Naive thymus-derived CD8-positive, alpha-beta T cell (primary cell): ENCODE data around the gene UNC119. TPM values are rescaled to one million over a fixed set of nuclear protein-coding genes. Genes with fewer than 3 reads are reported as not detected.

Experiments
- ATAC-seq, 2 donors: fragments of 150-1000 bp; cut with Tn5 transposase in 1 of 2; sonication (Bioruptor Pico), chemical (Tn5 transposase) in 1 of 2; 1 replicate in 1 of 2; 2 replicates in 1 of 2; pipeline ENCODE4 v1.10.0; 2021; ENCODE audit warnings: mild to moderate bottlenecking in 2 of 2, moderate library complexity in 2 of 2
- POLR2A ChIA-PET: fragments of 350-600 bp; sonication (Branson Sonifier 250); formaldehyde crosslinking; loops from one replicate; lab custom pipeline; 2021; ENCODE audit warnings: antibody characterized with exemption; lab: Charles Lee
- DNase-seq, 10 donors: peaks; one replicate each; pipeline versions ENCODE4 v3.0.0 to v3.0.0-alpha.2; 2020 to 2022
- H3K27ac Mint-ChIP-seq, 10 donors: one replicate each; pipeline ENCODE4 v1.8.0; 2020 to 2022; ENCODE audit warnings: mild to moderate bottlenecking in 10 of 10, mixed read lengths in 10 of 10, moderate library complexity in 4 of 10, inconsistent platforms in 1 of 10
- H3K27me3 Mint-ChIP-seq, 5 donors: one replicate each; pipeline ENCODE4 v1.8.0; 2021 to 2022; ENCODE audit warnings: mixed read lengths in 5 of 5
- H3K36me3 Mint-ChIP-seq, 3 donors: one replicate each; pipeline ENCODE4 v1.8.0; 2020 to 2022; ENCODE audit warnings: mixed read lengths in 3 of 3, mild to moderate bottlenecking in 2 of 3, inconsistent platforms in 1 of 3
- H3K4me1 Mint-ChIP-seq, 4 donors: one replicate each; pipeline ENCODE4 v1.8.0; 2021 to 2022; ENCODE audit warnings: mixed read lengths in 4 of 4
- H3K4me3 Mint-ChIP-seq, 10 donors: one replicate each; pipeline ENCODE4 v1.8.0; 2020 to 2022; ENCODE audit warnings: mild to moderate bottlenecking in 10 of 10, mixed read lengths in 10 of 10, moderate library complexity in 6 of 10, inconsistent platforms in 1 of 10
- H3K9me3 Mint-ChIP-seq, 9 donors: one replicate each; pipeline ENCODE4 v1.8.0; 2020 to 2022; ENCODE audit warnings: mixed read lengths in 9 of 9, mild to moderate bottlenecking in 3 of 9, inconsistent platforms in 1 of 9, moderate library complexity in 1 of 9
- polyA plus RNA-seq, 3 donors: library from polyadenylated mRNA; unstranded; fragments of 300-500 nt; fragmentation: Illumina TruSeq; gene quantifications; one replicate each; pipeline ENCODE4 v1.2.3, GENCODE V29; 2021
- total RNA-seq, 8 experiments: library from RNA in 2 of 8; stranded (reverse) in 2 of 8; gene quantifications; one replicate each; pipeline ENCODE4 v1.2.3 and lab custom pipeline; 2021 to 2026

The UNC119 gene
- total and polyA plus RNA-seq, 5 experiments from 2014 or later: 18.4 to 43.8 (median 27.1) TPM

DNA sequence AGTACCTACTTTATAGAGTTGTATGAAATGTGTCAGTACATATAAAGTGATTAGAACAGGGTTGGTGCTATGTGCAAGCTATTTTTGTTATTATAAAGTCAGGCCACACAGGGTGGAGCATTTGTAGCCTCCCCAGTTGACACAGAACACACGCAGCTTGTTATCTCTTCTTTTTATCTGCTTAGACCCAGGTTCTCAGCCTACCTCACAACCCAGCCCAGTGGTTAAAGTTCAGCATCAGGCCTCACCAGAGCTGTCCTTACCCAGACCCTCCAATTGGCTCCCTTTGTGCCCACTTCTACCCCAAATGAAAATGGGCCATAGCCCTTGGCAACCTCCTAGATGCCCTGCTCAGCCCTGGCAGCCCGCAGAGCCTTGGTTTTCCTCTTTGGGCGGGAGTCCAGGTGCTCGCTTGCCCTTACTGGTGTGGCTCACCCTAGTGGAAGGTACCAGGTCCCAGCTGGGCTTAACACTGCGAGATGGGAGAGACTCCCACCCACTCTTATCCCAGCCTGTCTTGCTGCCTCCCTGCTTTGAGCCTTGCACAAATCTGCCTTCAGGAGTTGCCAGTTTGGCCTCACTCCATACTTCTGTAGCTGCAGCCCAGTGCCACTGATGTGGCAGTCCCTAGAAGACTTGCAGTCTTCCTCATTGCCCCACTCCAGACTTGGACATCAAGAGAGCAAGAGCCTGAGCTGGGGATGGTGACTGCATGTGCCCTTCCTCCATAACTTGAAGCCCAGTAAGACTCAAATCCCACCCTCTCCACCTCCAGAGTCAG, 20.0 kb upstream of the UNC119 start:
- H3K4me3 Mint-ChIP-seq: peak overlapping the region; percentile 91 to 98 (median 95)
- peak overlapping the region; percentile 85 to 98 (median 96) for H3K27ac Mint-ChIP-seq
- peaks cover 0 to 18% (median 0%) of the 10 kb centered on the region in 3 donors for H3K36me3 Mint-ChIP-seq
- ATAC-seq (no peak), DNase-seq (no peak)
- POLR2A ChIA-PET: interaction anchor here (0.6 to 9.0 kb wide), 9 partner anchors 8 to 720 kb away, joined by 3 to 81 read pairs (median 4); partner anchors contain the start of genes BLTP2, RPL23A, SPAG5 and UNC119
- peaks cover 44 to 71% (median 66%) of the 10 kb centered on the region in 4 donors for H3K4me1 Mint-ChIP-seq
- H3K27me3 Mint-ChIP-seq: no peaks in the 10 kb centered on the region
- H3K9me3 Mint-ChIP-seq: no peaks in the 10 kb centered on the region

GRCh38 chr17:28571361-28572122, 19.1 kb upstream of the UNC119 start, which contains the start of gene PIGS:
PIGS (minus strand) TSS chr17:28571524; CDS start chr17:28571496, 28 bp downstream.
- POLR2A ChIA-PET: interaction anchor here (0.8 to 9.0 kb wide), 14 partner anchors 8 to 1189 kb away, joined by 3 to 81 read pairs (median 4); partner anchors contain the start of genes BLTP2, NUFIP2, RPL23A and SPAG5
- Mint-ChIP-seq H3K36me3 (peaks cover 0 to 26% (median 2%) of the 10 kb centered on the region in 3 donors), H3K4me1 (peaks cover 41 to 72% (median 64%) of the 10 kb centered on the region in 4 donors), H3K9me3 (no peaks in the 10 kb centered on the region), H3K4me3 (peak within 1 kb of the TSS; percentile 91 to 98 (median 95)), H3K27me3 (no peaks in the 10 kb centered on the region), H3K27ac (peak within 1 kb of the TSS; percentile 88 to 98 (median 96))
- DNase-seq: peak; percentile 80 to 94 (median 85)
- ATAC-seq: peak; percentile 96 to 97

GRCh38 chr17:28570716-28571360, 18.4 kb upstream of the UNC119 start:
- Mint-ChIP-seq H3K9me3 (no peaks in the 10 kb centered on the region), H3K36me3 (peaks cover 0 to 28% (median 2%) of the 10 kb centered on the region in 3 donors), H3K4me3 (peak overlapping the region; percentile 91 to 98 (median 95)), H3K4me1 (peaks cover 37 to 67% (median 58%) of the 10 kb centered on the region in 4 donors), H3K27ac (peak overlapping the region; percentile 88 to 98 (median 96)), H3K27me3 (no peaks in the 10 kb centered on the region)
- POLR2A ChIA-PET: interaction anchor here (0.9 to 9.0 kb wide), 13 partner anchors 9 to 1190 kb away, joined by 3 to 81 read pairs (median 4); partner anchors contain the start of genes BLTP2, NUFIP2, RPL23A and SDF2
- ATAC-seq (peak; percentile 48 to 58), DNase-seq (peak in 7 of 10 donors; percentile 35 to 67 (median 51))

DNA sequence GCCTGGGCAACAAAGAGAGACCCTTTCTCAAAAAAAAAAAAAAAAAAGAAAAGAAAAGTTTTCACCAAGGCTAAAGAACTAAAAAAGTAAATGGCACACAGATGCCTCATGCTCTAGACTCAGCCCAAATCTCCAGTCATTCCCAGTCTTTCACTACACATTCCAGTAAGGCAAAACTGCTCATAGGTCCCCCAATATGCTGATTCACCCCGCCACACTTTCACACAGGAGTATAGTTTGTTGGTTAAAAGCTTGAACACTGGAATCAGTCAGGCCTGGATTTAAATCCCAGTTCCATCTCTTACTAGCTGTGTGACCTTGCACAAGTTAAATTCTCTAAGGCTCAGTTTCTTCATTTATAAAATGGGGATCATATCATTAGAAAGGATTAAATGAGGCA, 17.0 kb upstream of the UNC119 start:
- H3K27ac Mint-ChIP-seq: peak overlapping the region in 9 of 10 donors; percentile 5 to 98 (median 68)
- POLR2A ChIA-PET: interaction anchor here (1.2 to 9.0 kb wide), 4 partner anchors 19 to 142 kb away, joined by 3 to 81 read pairs (median 26); partner anchors contain the start of genes BLTP2, PROCA1, SPAG5 and UNC119
- no peaks in the 10 kb centered on the region for H3K27me3 Mint-ChIP-seq
- H3K4me3 Mint-ChIP-seq: peak overlapping the region; percentile 35 to 98 (median 95)
- ATAC-seq (no peak), DNase-seq (no peak)
- H3K4me1 Mint-ChIP-seq: peaks cover 40 to 67% (median 59%) of the 10 kb centered on the region in 4 donors
- peaks cover 0 to 41% (median 2%) of the 10 kb centered on the region in 3 donors for H3K36me3 Mint-ChIP-seq
- no peaks in the 10 kb centered on the region for H3K9me3 Mint-ChIP-seq

DNA sequence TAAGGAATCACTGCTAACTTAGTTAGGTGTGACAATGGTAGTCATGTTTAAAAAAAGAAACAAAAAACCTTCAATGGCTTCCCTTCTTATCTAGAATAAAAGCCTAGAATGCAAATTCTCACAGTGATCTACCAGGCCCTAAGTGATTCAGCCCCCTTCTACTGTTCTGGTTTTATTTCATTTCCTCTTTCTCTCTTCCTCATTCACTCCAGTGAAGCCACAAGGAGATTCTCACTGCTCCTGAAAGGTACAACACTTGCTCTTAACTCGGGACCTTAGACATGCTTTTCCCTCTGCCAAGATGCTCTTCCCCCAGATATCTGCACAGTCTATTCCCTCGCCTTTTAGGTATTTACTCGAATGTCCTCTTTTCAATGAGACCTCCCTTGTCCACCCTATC, 15.2 kb upstream of the UNC119 start:
- H3K36me3 Mint-ChIP-seq: peaks cover 0 to 59% (median 8%) of the 10 kb centered on the region in 3 donors
- H3K27me3 Mint-ChIP-seq: no peaks in the 10 kb centered on the region
- H3K4me3 Mint-ChIP-seq: peak overlapping the region in 6 of 10 donors; percentile 12 to 64 (median 46)
- no peak for ATAC-seq
- no peaks in the 10 kb centered on the region for H3K9me3 Mint-ChIP-seq
- no peak for DNase-seq
- POLR2A ChIA-PET: no interaction called here
- H3K27ac Mint-ChIP-seq: peak overlapping the region; percentile 13 to 91 (median 61)
- H3K4me1 Mint-ChIP-seq: peaks cover 32 to 60% (median 50%) of the 10 kb centered on the region in 4 donors

- H3K9me3 Mint-ChIP-seq: no peaks in the 10 kb centered on the region
- POLR2A ChIA-PET: interaction anchor here (1.2 kb wide), 1 partner anchor 9 kb away, joined by 3 read pairs; no protein-coding TSS in a partner anchor
- peaks cover 0 to 80% (median 18%) of the 10 kb centered on the region in 3 donors for H3K36me3 Mint-ChIP-seq
- ATAC-seq (no peak), DNase-seq (no peak)
- peaks cover 13 to 25% (median 24%) of the 10 kb centered on the region in 4 donors for H3K4me1 Mint-ChIP-seq
- H3K27ac Mint-ChIP-seq: peak overlapping the region in 1 of 10 donors; percentile 29
- H3K27me3 Mint-ChIP-seq: no peaks in the 10 kb centered on the region
- no peak overlapping the region for H3K4me3 Mint-ChIP-seq
These were observed 11.1 kb upstream of the UNC119 start for GRCh38 chr17:28563475-28563874.

DNA sequence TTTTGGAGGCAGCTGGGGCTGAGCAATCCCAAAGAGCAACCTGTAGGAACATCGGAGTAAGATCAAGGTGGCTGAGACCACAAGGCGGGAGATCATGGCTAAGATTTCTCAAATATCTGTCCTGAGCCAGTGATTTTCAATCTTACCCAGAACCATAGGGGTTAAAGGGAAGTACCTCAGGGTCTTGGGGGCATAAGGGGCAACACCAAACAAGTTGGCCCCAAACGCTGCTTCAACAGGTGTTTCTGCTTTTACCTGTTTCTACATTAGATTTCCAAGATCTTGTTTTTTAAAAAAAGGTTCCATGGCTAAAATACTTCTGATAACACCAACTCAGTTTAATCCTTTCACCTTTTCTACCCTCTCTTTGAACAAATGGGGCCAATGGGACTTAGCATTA, 2.6 kb upstream of the UNC119 start:
- H3K36me3 Mint-ChIP-seq: peaks cover 0 to 61% (median 31%) of the 10 kb centered on the region in 3 donors
- H3K27me3 Mint-ChIP-seq: no peaks in the 10 kb centered on the region
- ATAC-seq (no peak), DNase-seq (no peak)
- no peak overlapping the region for H3K4me3 Mint-ChIP-seq
- H3K9me3 Mint-ChIP-seq: no peaks in the 10 kb centered on the region
- POLR2A ChIA-PET: interaction anchor here (0.8 kb wide), 2 partner anchors 20 to 60 kb away, joined by 3 read pairs; no protein-coding TSS in a partner anchor
- peaks cover 21 to 36% (median 28%) of the 10 kb centered on the region in 4 donors for H3K4me1 Mint-ChIP-seq
- H3K27ac Mint-ChIP-seq: no peak overlapping the region

GRCh38 chr17:28554565-28554964, 2.1 kb upstream of the UNC119 start:
- H3K27me3 Mint-ChIP-seq: no peaks in the 10 kb centered on the region
- peak overlapping the region in 1 of 10 donors; percentile 8 for H3K27ac Mint-ChIP-seq
- POLR2A ChIA-PET: interaction anchor here (0.8 kb wide), 2 partner anchors 21 to 59 kb away, joined by 3 read pairs; no protein-coding TSS in a partner anchor
- peaks cover 25 to 40% (median 32%) of the 10 kb centered on the region in 4 donors for H3K4me1 Mint-ChIP-seq
- no peak for ATAC-seq
- H3K9me3 Mint-ChIP-seq: no peaks in the 10 kb centered on the region
- no peak for DNase-seq
- peaks cover 0 to 57% (median 29%) of the 10 kb centered on the region in 3 donors for H3K36me3 Mint-ChIP-seq
- peak overlapping the region in 2 of 10 donors; percentile 14 to 39 for H3K4me3 Mint-ChIP-seq

DNA sequence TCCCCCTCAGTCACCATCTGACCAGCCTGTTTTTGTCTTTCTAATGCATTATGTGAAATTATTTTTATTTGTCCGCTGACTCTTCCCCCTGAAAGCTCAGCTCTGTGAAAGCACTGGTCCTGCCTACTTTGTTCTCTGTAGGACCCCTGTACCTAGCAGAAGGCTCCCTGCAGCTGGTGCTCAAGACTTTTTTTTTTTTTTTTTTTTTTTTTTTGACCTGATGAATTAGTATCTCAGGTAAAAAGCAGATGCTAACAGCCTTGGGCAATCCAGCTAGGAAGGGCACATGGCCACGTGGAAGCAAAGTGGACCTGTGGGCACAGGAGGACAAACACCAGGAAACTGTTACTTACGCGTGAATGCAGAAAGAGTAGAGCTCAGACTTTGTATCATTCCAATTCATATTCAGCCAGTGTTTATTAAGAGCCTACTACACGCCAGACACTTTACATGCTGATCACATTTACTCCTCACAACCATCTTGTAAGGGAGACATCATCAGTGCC, 629 bp upstream of the UNC119 start:
- POLR2A ChIA-PET: interaction anchor here (1.2 to 7.5 kb wide), 4 partner anchors 12 to 166 kb away, joined by 3 to 81 read pairs (median 10); partner anchors contain the start of genes ALDOC, PIGS, RPL23A and SPAG5
- Mint-ChIP-seq H3K27ac (peak overlapping the region; percentile 4 to 93 (median 82)), H3K4me3 (peak overlapping the region; percentile 73 to 93 (median 90)), H3K9me3 (no peaks in the 10 kb centered on the region), H3K4me1 (peaks cover 40 to 55% (median 48%) of the 10 kb centered on the region in 4 donors), H3K27me3 (no peaks in the 10 kb centered on the region), H3K36me3 (peaks cover 0 to 43% (median 23%) of the 10 kb centered on the region in 3 donors)
- no peak for DNase-seq
- no peak for ATAC-seq

DNA sequence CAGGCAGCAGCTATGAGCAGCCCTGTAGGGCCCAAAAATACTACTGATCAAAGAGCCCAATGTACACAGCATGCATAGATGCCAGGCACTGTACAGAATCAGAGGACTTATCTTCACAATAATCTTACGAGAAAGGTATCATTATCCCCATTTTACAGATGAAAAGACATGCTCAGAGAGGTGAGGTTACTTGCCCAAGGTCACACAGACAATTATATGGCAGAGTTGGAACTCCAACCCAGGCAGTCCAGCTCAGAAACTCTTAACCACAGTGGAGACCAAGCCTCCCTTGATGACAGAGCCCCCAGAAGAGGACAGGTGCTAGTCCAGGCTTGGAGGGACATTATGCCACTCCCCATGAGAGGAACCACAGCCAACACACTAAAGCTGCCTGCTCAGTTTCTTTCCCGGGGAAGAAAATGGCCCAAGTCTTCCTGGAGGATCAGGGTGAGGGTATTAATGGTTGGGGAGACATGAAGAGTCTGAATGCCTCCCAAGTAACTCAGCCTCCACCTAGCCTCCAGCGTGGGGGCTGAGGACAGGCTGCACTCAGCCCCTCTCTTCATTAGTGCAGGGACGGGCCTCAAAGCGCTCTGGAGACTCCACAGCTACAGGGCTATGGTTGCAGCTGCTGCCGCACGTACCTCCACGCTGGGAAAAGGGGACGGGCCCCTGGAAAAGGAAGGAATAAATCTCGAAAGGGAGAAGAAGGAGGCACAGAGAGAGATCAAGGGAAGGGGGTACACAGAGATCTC, 826 bp downstream of the UNC119 start:
- Mint-ChIP-seq H3K36me3 (peaks cover 0 to 28% (median 18%) of the 10 kb centered on the region in 3 donors), H3K27ac (peak overlapping the region; percentile 71 to 97 (median 92)), H3K9me3 (no peaks in the 10 kb centered on the region), H3K4me1 (peaks cover 43 to 63% (median 55%) of the 10 kb centered on the region in 4 donors), H3K27me3 (no peaks in the 10 kb centered on the region), H3K4me3 (peak overlapping the region; percentile 85 to 97 (median 91))
- DNase-seq: peak in 2 of 10 donors; percentile 16 to 52
- ATAC-seq: no peak
- POLR2A ChIA-PET: interaction anchor here (1.2 to 7.5 kb wide), 4 partner anchors 22 to 168 kb away, joined by 3 to 81 read pairs (median 10); partner anchors contain the start of genes ALDOC, PIGS, RPL23A and SPAG5
